Measurements from ENCODE around the gene NSD2. TPM values are rescaled to one million over a fixed set of nuclear protein-coding genes. Genes with fewer than 3 reads are reported as not detected.

Gene NSD2
- total and polyA plus RNA-seq, 3 experiments from 2014 or later, result 9.0 to 152 (median 150) TPM

- Mint-ChIP-seq H3K9me3 (no peaks in the 10 kb centered on the region), H3K4me3 (no peak overlapping the region), H3K27me3 (no peaks in the 10 kb centered on the region), H3K4me1 (peaks cover 0 to 2% (median 0%) of the 10 kb centered on the region in 3 donors), H3K27ac (no peak overlapping the region), H3K36me3 (peaks cover 5 to 93% (median 19%) of the 10 kb centered on the region in 3 donors)
- Histone ChIP-seq H3K27ac (ENCODE audit: low read depth, low read length) (no peak overlapping the region), H3K27me3 (ENCODE audit: insufficient read depth, low read length, poor library complexity, severe bottlenecking) (no peaks in the 10 kb centered on the region), H3K4me1 (ENCODE audit: insufficient read depth, low read length) (no peaks in the 10 kb centered on the region), H3K9me3 (ENCODE audit: low read length) (no peaks in the 10 kb centered on the region), H3K4me3 (ENCODE audit: low read length) (no peak overlapping the region), H3K36me3 (ENCODE audit: insufficient read depth, low read length) (peaks cover 11% of the 10 kb centered on the region)
- no peak for DNase-seq
- ChIA-PET POLR2A (no interaction called here), CTCF (no interaction called here)
These were observed 112.7 kb downstream of the NSD2 start for GRCh38 chr4:1983846-1984405.

GRCh38 chr4:1984406-1985191 lies 113.4 kb downstream of the NSD2 start:
- Histone ChIP-seq H3K27me3 (ENCODE audit: insufficient read depth, low read length, poor library complexity, severe bottlenecking) (no peaks in the 10 kb centered on the region), H3K36me3 (ENCODE audit: insufficient read depth, low read length) (peaks cover 15% of the 10 kb centered on the region), H3K4me3 (ENCODE audit: low read length) (no peak overlapping the region), H3K4me1 (ENCODE audit: insufficient read depth, low read length) (no peaks in the 10 kb centered on the region), H3K27ac (ENCODE audit: low read depth, low read length) (no peak overlapping the region), H3K9me3 (ENCODE audit: low read length) (no peaks in the 10 kb centered on the region)
- H3K36me3 Mint-ChIP-seq, result peaks cover 0 to 91% (median 13%) of the 10 kb centered on the region in 3 donors
- H3K4me3 Mint-ChIP-seq, result peak overlapping the region in 1 of 7 donors; percentile 32
- CTCF ChIA-PET, result no interaction called here
- no peak for DNase-seq
- H3K27ac Mint-ChIP-seq, result peak overlapping the region in 1 of 8 donors; percentile 77
- no peaks in the 10 kb centered on the region for H3K9me3 Mint-ChIP-seq
- POLR2A ChIA-PET, result no interaction called here
- peaks cover 0 to 2% (median 0%) of the 10 kb centered on the region in 3 donors for H3K4me1 Mint-ChIP-seq
- no peaks in the 10 kb centered on the region for H3K27me3 Mint-ChIP-seq

GRCh38 chr4:1985294-1985693 lies 114.1 kb downstream of the NSD2 start:
- POLR2A ChIA-PET, result no interaction called here
- Mint-ChIP-seq H3K9me3 (no peaks in the 10 kb centered on the region), H3K4me3 (no peak overlapping the region), H3K4me1 (peaks cover 0 to 2% (median 0%) of the 10 kb centered on the region in 3 donors), H3K27me3 (no peaks in the 10 kb centered on the region), H3K36me3 (peaks cover 0 to 91% (median 10%) of the 10 kb centered on the region in 3 donors), H3K27ac (no peak overlapping the region)
- DNase-seq, result no peak
- no peaks in the 10 kb centered on the region for H3K4me1 ChIP-seq (ENCODE audit: insufficient read depth, low read length)
- peaks cover 22% of the 10 kb centered on the region for H3K36me3 ChIP-seq (ENCODE audit: insufficient read depth, low read length)
- no peak overlapping the region for H3K4me3 ChIP-seq (ENCODE audit: low read length)
- H3K27ac ChIP-seq (ENCODE audit: low read depth, low read length), result no peak overlapping the region
- no peaks in the 10 kb centered on the region for H3K27me3 ChIP-seq (ENCODE audit: insufficient read depth, low read length, poor library complexity, severe bottlenecking)
- CTCF ChIA-PET, result no interaction called here
- H3K9me3 ChIP-seq (ENCODE audit: low read length), result no peaks in the 10 kb centered on the region

DNA sequence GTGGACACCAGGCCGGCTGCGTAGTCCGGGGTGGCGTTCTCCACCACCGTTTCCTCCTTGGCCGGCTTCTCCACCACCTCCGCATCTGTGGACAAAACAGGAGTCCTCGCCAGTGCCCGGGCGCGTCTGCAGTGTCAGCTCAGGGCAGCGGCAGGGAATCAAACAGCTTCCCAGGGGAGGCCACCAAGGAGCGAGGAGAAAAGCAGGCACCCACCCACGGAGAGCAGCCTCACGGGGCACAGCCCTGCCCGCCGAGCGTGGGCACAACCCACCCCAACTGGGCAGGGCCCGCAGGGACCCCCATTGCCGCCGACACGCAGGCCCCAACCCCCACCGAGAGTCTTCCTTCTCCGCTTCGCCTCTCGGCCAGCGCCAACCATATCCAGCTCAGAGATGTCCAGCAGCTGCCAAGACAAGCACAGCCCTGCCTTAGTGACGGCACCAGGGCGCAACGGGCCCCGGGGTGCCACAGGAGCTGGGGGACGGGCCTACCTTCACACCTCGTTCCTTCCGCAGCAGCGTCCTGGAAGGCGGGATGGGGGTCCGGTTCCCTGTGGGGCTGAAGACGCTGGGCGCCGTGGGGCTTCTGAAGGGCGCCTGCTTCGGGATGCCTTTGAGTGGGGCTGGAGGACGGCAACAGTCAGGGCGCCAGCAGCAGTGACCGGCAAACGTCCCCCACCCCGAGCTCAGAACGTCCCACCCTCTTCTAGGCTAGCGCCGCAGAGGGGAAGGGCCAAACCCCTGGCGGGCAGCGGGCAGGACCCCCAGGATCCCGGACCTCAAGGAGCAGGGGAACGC lies 114.8 kb downstream of the NSD2 start:
- Mint-ChIP-seq H3K4me1 (peaks cover 0 to 2% (median 0%) of the 10 kb centered on the region in 3 donors), H3K36me3 (peaks cover 0 to 91% (median 8%) of the 10 kb centered on the region in 3 donors), H3K9me3 (no peaks in the 10 kb centered on the region), H3K27me3 (no peaks in the 10 kb centered on the region), H3K27ac (no peak overlapping the region), H3K4me3 (no peak overlapping the region)
- no peaks in the 10 kb centered on the region for H3K9me3 ChIP-seq (ENCODE audit: low read length)
- no peaks in the 10 kb centered on the region for H3K27me3 ChIP-seq (ENCODE audit: insufficient read depth, low read length, poor library complexity, severe bottlenecking)
- no peak overlapping the region for H3K27ac ChIP-seq (ENCODE audit: low read depth, low read length)
- no peaks in the 10 kb centered on the region for H3K4me1 ChIP-seq (ENCODE audit: insufficient read depth, low read length)
- no peak for DNase-seq
- ChIA-PET CTCF (no interaction called here), POLR2A (no interaction called here)
- no peak overlapping the region for H3K4me3 ChIP-seq (ENCODE audit: low read length)
- H3K36me3 ChIP-seq (ENCODE audit: insufficient read depth, low read length), result peaks cover 29% of the 10 kb centered on the region

DNA sequence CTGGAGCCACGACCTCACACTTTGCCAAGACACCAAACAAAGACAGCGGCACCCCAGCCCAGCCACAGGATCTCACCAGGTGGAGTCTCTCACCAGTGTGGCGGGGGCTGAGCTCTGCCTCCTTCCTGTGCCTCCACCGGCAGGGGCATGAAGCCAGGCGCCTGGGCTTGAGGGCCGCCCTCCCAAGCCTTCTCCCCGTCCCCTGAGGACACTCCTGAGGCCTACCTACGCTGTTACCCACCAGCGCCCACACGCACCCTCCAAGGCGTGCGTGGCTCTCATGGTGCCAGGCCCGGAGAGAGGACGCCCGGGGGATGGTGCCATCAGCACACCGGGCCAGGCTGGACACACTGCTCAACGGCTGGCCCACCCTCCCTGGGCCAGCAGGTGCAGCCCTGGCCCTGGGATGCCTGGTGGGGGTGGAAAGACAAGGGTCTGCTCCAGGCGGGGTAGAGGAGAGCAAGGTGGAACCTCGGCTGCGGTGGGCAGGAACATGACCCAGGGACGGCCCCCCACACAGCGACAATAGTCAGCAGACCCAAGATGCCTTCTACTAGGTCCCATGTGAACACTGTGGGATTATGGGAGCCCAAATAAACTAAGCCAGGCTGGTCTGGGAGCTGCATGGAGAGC lies 115.5 kb downstream of the NSD2 start:
- Histone ChIP-seq H3K27me3 (ENCODE audit: insufficient read depth, low read length, poor library complexity, severe bottlenecking) (no peaks in the 10 kb centered on the region), H3K4me1 (ENCODE audit: insufficient read depth, low read length) (no peaks in the 10 kb centered on the region), H3K4me3 (ENCODE audit: low read length) (no peak overlapping the region), H3K9me3 (ENCODE audit: low read length) (no peaks in the 10 kb centered on the region), H3K27ac (ENCODE audit: low read depth, low read length) (no peak overlapping the region), H3K36me3 (ENCODE audit: insufficient read depth, low read length) (peaks cover 31% of the 10 kb centered on the region)
- DNase-seq, result no peak
- POLR2A ChIA-PET, result no interaction called here
- Mint-ChIP-seq H3K27me3 (no peaks in the 10 kb centered on the region), H3K4me3 (no peak overlapping the region), H3K27ac (peak overlapping the region in 1 of 8 donors; percentile 50), H3K4me1 (peaks cover 0 to 3% (median 2%) of the 10 kb centered on the region in 3 donors), H3K36me3 (peaks cover 0 to 89% (median 9%) of the 10 kb centered on the region in 3 donors), H3K9me3 (no peaks in the 10 kb centered on the region)
- CTCF ChIA-PET, result no interaction called here

- POLR2A ChIA-PET, result no interaction called here
- no peaks in the 10 kb centered on the region for H3K4me1 ChIP-seq (ENCODE audit: insufficient read depth, low read length)
- DNase-seq, result no peak
- Mint-ChIP-seq H3K36me3 (peaks cover 0 to 84% (median 6%) of the 10 kb centered on the region in 3 donors), H3K27me3 (no peaks in the 10 kb centered on the region), H3K4me3 (no peak overlapping the region), H3K27ac (no peak overlapping the region), H3K9me3 (no peaks in the 10 kb centered on the region), H3K4me1 (peaks cover 0 to 3% (median 2%) of the 10 kb centered on the region in 3 donors)
- no peaks in the 10 kb centered on the region for H3K9me3 ChIP-seq (ENCODE audit: low read length)
- no peak overlapping the region for H3K4me3 ChIP-seq (ENCODE audit: low read length)
- CTCF ChIA-PET, result no interaction called here
- no peak overlapping the region for H3K27ac ChIP-seq (ENCODE audit: low read depth, low read length)
- no peaks in the 10 kb centered on the region for H3K27me3 ChIP-seq (ENCODE audit: insufficient read depth, low read length, poor library complexity, severe bottlenecking)
- peaks cover 29% of the 10 kb centered on the region for H3K36me3 ChIP-seq (ENCODE audit: insufficient read depth, low read length)
These were observed 116.1 kb downstream of the NSD2 start for GRCh38 chr4:1987296-1987695.

- Mint-ChIP-seq H3K4me1 (peaks cover 0 to 3% (median 0%) of the 10 kb centered on the region in 3 donors), H3K27me3 (no peaks in the 10 kb centered on the region), H3K36me3 (peaks cover 0 to 79% (median 3%) of the 10 kb centered on the region in 3 donors), H3K9me3 (no peaks in the 10 kb centered on the region), H3K4me3 (no peak overlapping the region), H3K27ac (no peak overlapping the region)
- H3K9me3 ChIP-seq (ENCODE audit: low read length), result no peaks in the 10 kb centered on the region
- DNase-seq, result no peak
- no peaks in the 10 kb centered on the region for H3K27me3 ChIP-seq (ENCODE audit: insufficient read depth, low read length, poor library complexity, severe bottlenecking)
- peaks cover 29% of the 10 kb centered on the region for H3K36me3 ChIP-seq (ENCODE audit: insufficient read depth, low read length)
- H3K4me1 ChIP-seq (ENCODE audit: insufficient read depth, low read length), result no peaks in the 10 kb centered on the region
- CTCF ChIA-PET, result no interaction called here
- POLR2A ChIA-PET, result no interaction called here
- no peak overlapping the region for H3K27ac ChIP-seq (ENCODE audit: low read depth, low read length)
- no peak overlapping the region for H3K4me3 ChIP-seq (ENCODE audit: low read length)
These were observed 116.6 kb downstream of the NSD2 start for GRCh38 chr4:1987721-1988326.

All from CD8-positive, alpha-beta memory T cell (primary cell).